ENCODE data around the gene TRAF6. TPM values are rescaled to one million over a fixed set of nuclear protein-coding genes. Genes with fewer than 3 reads are reported as not detected.

TRAF6 gene
- total and polyA plus RNA-seq, 9 of the 15 experiments (the other 6 are each of a cell fraction or from before 2014, with no cell fraction given) = 2.0 to 13.1 (median 8.2) TPM

DNA sequence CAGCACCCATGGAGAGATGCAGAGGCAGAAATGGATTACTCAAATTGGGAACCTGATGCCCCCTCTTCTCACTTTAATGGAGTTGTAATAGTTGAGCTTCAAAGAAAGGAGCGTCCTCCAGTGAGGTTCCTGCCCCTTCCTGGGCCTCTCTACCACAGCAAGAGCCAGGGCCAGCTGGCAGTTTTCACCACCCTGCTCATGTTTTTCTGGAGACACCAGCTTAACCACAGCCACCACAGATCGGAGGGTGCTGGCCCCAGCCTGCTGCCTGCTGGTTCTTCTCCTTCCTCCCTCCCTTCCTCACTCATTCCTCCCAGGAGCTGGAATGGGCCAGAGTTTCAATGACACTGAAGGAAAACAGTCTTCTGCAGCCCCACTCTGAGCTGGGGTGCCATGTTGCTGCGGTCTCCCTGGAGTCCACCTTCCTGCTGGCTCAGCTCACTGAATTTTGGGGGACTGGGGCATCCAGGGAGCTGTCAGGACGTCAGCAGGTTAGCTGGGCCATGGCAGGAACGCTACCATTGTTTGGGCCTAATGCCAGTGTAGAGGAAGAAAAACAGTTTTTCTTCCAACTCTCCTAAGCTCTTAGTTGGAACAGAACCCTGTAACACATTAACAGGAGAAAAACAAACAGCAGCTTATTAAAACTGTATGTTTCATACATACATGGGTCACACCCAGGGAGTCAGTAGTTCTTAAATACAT, 57.7 kb downstream of the TRAF6 start:
- TF ChIP-seq, protein P1, sequence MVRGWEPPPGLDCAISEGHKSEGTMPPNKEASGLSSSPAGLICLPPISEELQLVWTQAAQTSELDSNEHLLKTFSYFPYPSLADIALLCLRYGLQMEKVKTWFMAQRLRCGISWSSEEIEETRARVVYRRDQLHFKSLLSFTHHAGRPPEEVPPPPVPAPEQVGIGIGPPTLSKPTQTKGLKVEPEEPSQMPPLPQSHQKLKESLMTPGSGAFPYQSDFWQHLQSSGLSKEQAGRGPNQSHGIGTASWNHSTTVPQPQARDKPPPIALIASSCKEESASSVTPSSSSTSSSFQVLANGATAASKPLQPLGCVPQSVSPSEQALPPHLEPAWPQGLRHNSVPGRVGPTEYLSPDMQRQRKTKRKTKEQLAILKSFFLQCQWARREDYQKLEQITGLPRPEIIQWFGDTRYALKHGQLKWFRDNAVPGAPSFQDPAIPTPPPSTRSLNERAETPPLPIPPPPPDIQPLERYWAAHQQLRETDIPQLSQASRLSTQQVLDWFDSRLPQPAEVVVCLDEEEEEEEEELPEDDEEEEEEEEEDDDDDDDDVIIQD (CRISPR knock-in tag; IDR thresholded peaks at IDR 0.05) = no peak
- TF ChIP-seq ZNF263 (CRISPR knock-in tag; IDR thresholded peaks at IDR 0.05; ENCODE audit: borderline replicate concordance) = 0 out of 2 replicates have a peak, but pooled peaks have one; percentile 29
- peaks cover 6 to 13% of the 10 kb centered on the region in 2 experiments; a peak in 3 of 5 replicates for H3K4me1 ChIP-seq (replicated peaks in 1 of 2; ENCODE audit: control insufficient read depth in 2 of 2, insufficient read depth in 2 of 2, low read length in 2 of 2)
- no peak for ATAC-seq
- no peak for FAIRE-seq
- H3K27ac ChIP-seq (ENCODE audit: extremely low read depth, low read depth, low read length) = no peak overlapping the region
- H3K36me3 ChIP-seq (ENCODE audit: control insufficient read depth, insufficient read depth, low read length) = no peaks in the 10 kb centered on the region
- in situ Hi-C loops (cut with MboI) (no loop called here), intact Hi-C loops (cut with micrococcal nuclease) (no loop called here)
- H3K9ac ChIP-seq (ENCODE audit: insufficient read depth in 1 of 2, low read depth in 2 of 2, low read length in 2 of 2) = 0 out of 4 replicates have a peak overlapping the region, but pooled peaks of 1 of the 2 experiments have one; percentile 53
- no peaks in the 10 kb centered on the region for H3K9me3 ChIP-seq (replicated peaks; ENCODE audit: control insufficient read depth, insufficient read depth, low read depth, low read length)
- no peaks in the 10 kb centered on the region for H3K79me2 ChIP-seq (ENCODE audit: control insufficient read depth, insufficient read depth, low read length)
- POLR2A ChIA-PET = no interaction called here
- no peaks in the 10 kb centered on the region for H3K9me1 ChIP-seq (ENCODE audit: control insufficient read depth, insufficient read depth, low read length)
- CTCF ChIA-PET (ENCODE audit: low intra/inter-chr PET ratio) = interaction anchor here (0.6 kb wide), 1 partner anchor 16 kb away, joined by 3 read pairs; no protein-coding TSS in a partner anchor
- no peak overlapping the region for H3K4me2 ChIP-seq (ENCODE audit: insufficient read depth, low read length)
- no peak for DNase-seq (ENCODE audit: extremely low read depth in 1 of 4, low spot score in 3 of 4)
- BruUV-seq (replicated peaks) = no TSS peak
- WGBS (ENCODE audit: insufficient coverage, low coverage, missing lambda C conversion rate) = 14% methylated on average over 3 of the region's 5 CpGs
- no peak overlapping the region for H2AFZ ChIP-seq (ENCODE audit: low read depth, low read length)
- no peaks in the 10 kb centered on the region for H4K20me1 ChIP-seq (replicated peaks; ENCODE audit: control insufficient read depth, insufficient read depth, low read length)
- H3K27me3 ChIP-seq (ENCODE audit: control insufficient read depth in 2 of 2, insufficient read depth in 2 of 2, low read length in 2 of 2) = peaks cover 4 to 35% of the 10 kb centered on the region in 2 experiments; a peak in 4 of 5 replicates
- H3K4me3 ChIP-seq = no peak overlapping the region
